AG08396 (cell line): ENCODE results near the gene MDGA2.

Experiments used
- DNase-seq: peaks from one replicate; pipeline ENCODE4 v3.0.0; 2012; ENCODE audit warnings: low spot score, mixed read lengths

MDGA2 gene

GRCh38 chr14:47619392-47619791 lies 56.0 kb downstream of the MDGA2 start:
- DNase-seq, result no peak

GRCh38 chr14:47606566-47606965 lies 68.8 kb downstream of the MDGA2 start:
- no peak for DNase-seq

- no peak for DNase-seq
Measured at GRCh38 chr14:47596860-47597259, 78.5 kb downstream of the MDGA2 start.

- DNase-seq, result no peak
Measured at GRCh38 chr14:47596232-47596631, 79.2 kb downstream of the MDGA2 start.

- DNase-seq, result no peak
Measured at GRCh38 chr14:47595552-47595951, 79.9 kb downstream of the MDGA2 start.

GRCh38 chr14:47590767-47591495 lies 84.5 kb downstream of the MDGA2 start:
- no peak for DNase-seq

GRCh38 chr14:47585447-47585846 lies 90.0 kb downstream of the MDGA2 start:
- DNase-seq, result no peak

- no peak for DNase-seq
Measured at GRCh38 chr14:47567273-47567672, 108.1 kb downstream of the MDGA2 start.

GRCh38 chr14:47557894-47558293 lies 117.5 kb downstream of the MDGA2 start:
- no peak for DNase-seq

- no peak for DNase-seq
Measured at GRCh38 chr14:47555333-47555732, 120.1 kb downstream of the MDGA2 start.

GRCh38 chr14:47549886-47550285 lies 125.5 kb downstream of the MDGA2 start:
- DNase-seq, result no peak

GRCh38 chr14:47543459-47543858 lies 131.9 kb downstream of the MDGA2 start:
- no peak for DNase-seq

GRCh38 chr14:47541662-47542061 lies 133.7 kb downstream of the MDGA2 start:
- no peak for DNase-seq

GRCh38 chr14:47539031-47539461 lies 136.4 kb downstream of the MDGA2 start:
- no peak for DNase-seq

GRCh38 chr14:47536341-47536740 lies 139.1 kb downstream of the MDGA2 start:
- DNase-seq, result no peak

GRCh38 chr14:47526591-47527244 lies 148.7 kb downstream of the MDGA2 start:
- no peak for DNase-seq

GRCh38 chr14:47524524-47524923 lies 150.9 kb downstream of the MDGA2 start:
- DNase-seq, result no peak

GRCh38 chr14:47520382-47520781 lies 155.0 kb downstream of the MDGA2 start:
- DNase-seq, result no peak

GRCh38 chr14:47511829-47512228 lies 163.6 kb downstream of the MDGA2 start:
- no peak for DNase-seq

- DNase-seq, result no peak
Measured at GRCh38 chr14:47509957-47510356, 165.4 kb downstream of the MDGA2 start.

- no peak for DNase-seq
Measured at GRCh38 chr14:47507861-47508260, 167.5 kb downstream of the MDGA2 start.

- DNase-seq, result no peak
Measured at GRCh38 chr14:47500369-47500768, 175.0 kb downstream of the MDGA2 start.

GRCh38 chr14:47490766-47491165 lies 184.6 kb downstream of the MDGA2 start:
- DNase-seq, result no peak

GRCh38 chr14:47490353-47490752 lies 185.1 kb downstream of the MDGA2 start:
- DNase-seq, result no peak
